Testis (tissue), 2 donors: ENCODE results near the gene ZSCAN10.

Experiments
- POLR2A ChIP-seq: fragments of 450-650 bp; IDR thresholded peaks from one replicate; pipeline ENCODE4 v1.6.1; 2017; ENCODE audit warnings: antibody characterized with exemption, mild to moderate bottlenecking, moderate library complexity
- TF ChIP-seq, protein P1 (sequence below), 3 experiments: fragments of 450-650 bp in 2 of 3; fragments of 200-600 bp in 1 of 3; sonication (generic) in 1 of 3; IDR thresholded peaks; one replicate each; pipeline ENCODE4 v1.5.1; 2016 to 2019; ENCODE audit warnings: antibody characterized with exemption in 3 of 3, mild to moderate bottlenecking in 2 of 3, moderate library complexity in 1 of 3

DNA sequence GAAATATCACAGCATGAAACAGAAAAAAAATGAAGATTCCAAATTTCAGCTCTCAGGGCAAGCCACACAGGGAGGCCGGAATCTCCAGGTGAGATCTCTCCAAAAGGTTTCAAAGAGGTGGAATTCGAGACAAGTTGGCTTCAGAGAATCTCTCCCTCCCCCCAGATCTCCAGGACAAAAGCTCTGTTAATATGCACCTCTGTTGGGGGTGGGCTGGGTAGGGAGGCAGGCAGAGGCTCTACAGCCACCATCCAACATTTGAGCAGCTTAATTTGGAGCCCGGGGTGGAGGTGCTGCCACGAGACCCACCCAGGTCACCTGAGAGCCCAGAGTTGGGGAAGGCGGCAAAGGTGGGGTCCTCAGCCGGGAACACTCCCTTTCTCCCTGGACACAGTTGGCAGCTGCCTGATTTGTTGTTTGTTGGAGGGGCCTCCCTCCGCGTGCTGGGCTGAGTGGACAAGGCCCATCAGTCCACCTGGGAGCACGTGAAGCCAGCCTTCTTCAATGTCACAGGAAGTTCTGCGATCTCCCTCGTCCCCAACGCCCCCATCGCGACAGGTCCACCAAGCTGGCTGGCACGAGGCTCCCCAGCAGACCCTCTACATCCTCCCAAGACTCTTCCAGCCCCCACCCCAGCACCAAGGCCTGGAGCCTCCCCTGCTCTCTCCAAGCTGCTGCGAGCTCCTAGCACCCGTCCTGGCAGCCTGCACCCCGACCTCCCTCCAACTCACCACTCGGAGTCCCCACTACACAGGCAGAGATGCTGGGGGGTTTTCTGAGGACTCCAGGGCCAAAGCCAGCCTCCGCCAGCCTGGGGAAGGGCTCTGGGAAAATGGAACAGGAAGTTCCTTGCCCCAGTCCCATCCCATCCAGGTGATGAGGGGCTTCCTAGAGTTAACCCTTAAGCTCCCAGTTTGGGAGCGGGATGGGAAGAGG lies at the start of gene ZSCAN10:
- TF ChIP-seq POLR2A = no peak
- TF ChIP-seq, protein P1, sequence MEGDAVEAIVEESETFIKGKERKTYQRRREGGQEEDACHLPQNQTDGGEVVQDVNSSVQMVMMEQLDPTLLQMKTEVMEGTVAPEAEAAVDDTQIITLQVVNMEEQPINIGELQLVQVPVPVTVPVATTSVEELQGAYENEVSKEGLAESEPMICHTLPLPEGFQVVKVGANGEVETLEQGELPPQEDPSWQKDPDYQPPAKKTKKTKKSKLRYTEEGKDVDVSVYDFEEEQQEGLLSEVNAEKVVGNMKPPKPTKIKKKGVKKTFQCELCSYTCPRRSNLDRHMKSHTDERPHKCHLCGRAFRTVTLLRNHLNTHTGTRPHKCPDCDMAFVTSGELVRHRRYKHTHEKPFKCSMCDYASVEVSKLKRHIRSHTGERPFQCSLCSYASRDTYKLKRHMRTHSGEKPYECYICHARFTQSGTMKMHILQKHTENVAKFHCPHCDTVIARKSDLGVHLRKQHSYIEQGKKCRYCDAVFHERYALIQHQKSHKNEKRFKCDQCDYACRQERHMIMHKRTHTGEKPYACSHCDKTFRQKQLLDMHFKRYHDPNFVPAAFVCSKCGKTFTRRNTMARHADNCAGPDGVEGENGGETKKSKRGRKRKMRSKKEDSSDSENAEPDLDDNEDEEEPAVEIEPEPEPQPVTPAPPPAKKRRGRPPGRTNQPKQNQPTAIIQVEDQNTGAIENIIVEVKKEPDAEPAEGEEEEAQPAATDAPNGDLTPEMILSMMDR (IDR thresholded peaks at IDR 0.05) = no peak
